Activated B cell treated with CpG ODN at 0.5 μM for 24 hours (primary cell): ENCODE results near the gene MYH9. TPM values are rescaled to one million over a fixed set of nuclear protein-coding genes. Genes with fewer than 3 reads are reported as not detected.
A peak's percentile ranks its signal among the peaks of the same experiment; 100 is the strongest.

Source experiments
- ATAC-seq: fragments of 200-7000 bp; cut with Tn5 transposase; one replicate; pipeline ENCODE4 v1.10.0; 2021; ENCODE audit warnings: low read depth, mild to moderate bottlenecking, moderate library complexity
- CTCF ChIA-PET: fragments of 350-600 bp; sonication (Branson Sonifier 250); formaldehyde crosslinking; loops from one replicate; lab custom pipeline; 2021; ENCODE audit warnings: antibody characterized with exemption; lab: Charles Lee
- POLR2A ChIA-PET: fragments of 350-600 bp; sonication (Branson Sonifier 250); formaldehyde crosslinking; loops from one replicate; lab custom pipeline; 2021; ENCODE audit warnings: antibody characterized with exemption; lab: Charles Lee
- DNase-seq: peaks from one replicate; pipeline ENCODE4 v3.0.0; 2022
- H3K27ac Mint-ChIP-seq: one replicate; pipeline ENCODE4 v1.8.0; 2020; ENCODE audit warnings: mixed read lengths
- H3K27me3 Mint-ChIP-seq: one replicate; pipeline ENCODE4 v1.8.0; 2021; ENCODE audit warnings: mixed read lengths
- H3K36me3 Mint-ChIP-seq: one replicate; pipeline ENCODE4 v1.8.0; 2021; ENCODE audit warnings: low read depth, mixed read lengths
- H3K4me1 Mint-ChIP-seq: one replicate; pipeline ENCODE4 v1.8.0; 2021; ENCODE audit warnings: mixed read lengths
- H3K4me3 Mint-ChIP-seq: one replicate; pipeline ENCODE4 v1.8.0; 2020; ENCODE audit warnings: mild to moderate bottlenecking, mixed read lengths
- H3K9me3 Mint-ChIP-seq: one replicate; pipeline ENCODE4 v1.8.0; 2020; ENCODE audit warnings: mixed read lengths
- intact Hi-C: fragments of 100-400 bp; cut with micrococcal nuclease; formaldehyde crosslinking; loops from one replicate; pipeline ENCODE4 v1.15.1; 2024
- total RNA-seq: library from RNA; stranded (reverse); gene quantifications from 2 replicates; pipeline ENCODE4 v1.2.3, GENCODE V29; 2022
- TF ChIP-seq, protein P1 (sequence below): fragments of 200-600 bp; IDR thresholded peaks from one replicate; pipeline ENCODE4 v1.8.0; 2022; ENCODE audit warnings: antibody characterized with exemption, mild to moderate bottlenecking

Gene MYH9
- total RNA-seq, 1 donor from 2014 or later = 714 TPM

DNA sequence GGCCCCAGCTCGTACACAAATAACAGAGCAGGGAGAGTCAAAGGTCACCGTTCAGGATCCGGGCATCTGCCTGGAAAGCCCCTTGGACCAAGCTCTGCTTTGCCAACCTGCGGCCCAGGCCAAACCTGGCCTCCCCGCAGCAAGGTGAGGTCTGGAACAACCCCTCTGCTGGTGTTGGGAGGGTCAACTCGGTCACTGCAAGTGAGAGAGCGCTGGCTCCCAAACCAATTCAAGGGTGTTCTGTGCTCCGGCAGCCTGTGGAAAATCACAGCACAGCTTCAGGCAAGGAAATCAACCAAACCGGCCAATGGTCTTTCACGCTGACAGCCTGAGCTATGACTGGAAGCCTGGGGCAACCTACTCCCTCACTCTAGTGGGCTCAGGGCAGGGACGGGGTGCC is 63.4 kb downstream of the MYH9 start:
- H3K36me3 Mint-ChIP-seq = peaks cover 92% of the 10 kb centered on the region
- no peak for DNase-seq
- no peaks in the 10 kb centered on the region for H3K9me3 Mint-ChIP-seq
- ChIA-PET CTCF (no interaction called here), POLR2A (interaction anchor here (0.7 kb wide), 1 partner anchor 51 kb away, joined by 5 read pairs; no protein-coding TSS in a partner anchor)
- peak overlapping the region; percentile 9 for H3K27ac Mint-ChIP-seq
- TF ChIP-seq, protein P1, sequence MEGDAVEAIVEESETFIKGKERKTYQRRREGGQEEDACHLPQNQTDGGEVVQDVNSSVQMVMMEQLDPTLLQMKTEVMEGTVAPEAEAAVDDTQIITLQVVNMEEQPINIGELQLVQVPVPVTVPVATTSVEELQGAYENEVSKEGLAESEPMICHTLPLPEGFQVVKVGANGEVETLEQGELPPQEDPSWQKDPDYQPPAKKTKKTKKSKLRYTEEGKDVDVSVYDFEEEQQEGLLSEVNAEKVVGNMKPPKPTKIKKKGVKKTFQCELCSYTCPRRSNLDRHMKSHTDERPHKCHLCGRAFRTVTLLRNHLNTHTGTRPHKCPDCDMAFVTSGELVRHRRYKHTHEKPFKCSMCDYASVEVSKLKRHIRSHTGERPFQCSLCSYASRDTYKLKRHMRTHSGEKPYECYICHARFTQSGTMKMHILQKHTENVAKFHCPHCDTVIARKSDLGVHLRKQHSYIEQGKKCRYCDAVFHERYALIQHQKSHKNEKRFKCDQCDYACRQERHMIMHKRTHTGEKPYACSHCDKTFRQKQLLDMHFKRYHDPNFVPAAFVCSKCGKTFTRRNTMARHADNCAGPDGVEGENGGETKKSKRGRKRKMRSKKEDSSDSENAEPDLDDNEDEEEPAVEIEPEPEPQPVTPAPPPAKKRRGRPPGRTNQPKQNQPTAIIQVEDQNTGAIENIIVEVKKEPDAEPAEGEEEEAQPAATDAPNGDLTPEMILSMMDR = no peak
- no peak overlapping the region for H3K4me3 Mint-ChIP-seq
- intact Hi-C loops = no loop called here
- H3K27me3 Mint-ChIP-seq = no peaks in the 10 kb centered on the region
- ATAC-seq = no peak
- peaks cover 25% of the 10 kb centered on the region for H3K4me1 Mint-ChIP-seq

DNA sequence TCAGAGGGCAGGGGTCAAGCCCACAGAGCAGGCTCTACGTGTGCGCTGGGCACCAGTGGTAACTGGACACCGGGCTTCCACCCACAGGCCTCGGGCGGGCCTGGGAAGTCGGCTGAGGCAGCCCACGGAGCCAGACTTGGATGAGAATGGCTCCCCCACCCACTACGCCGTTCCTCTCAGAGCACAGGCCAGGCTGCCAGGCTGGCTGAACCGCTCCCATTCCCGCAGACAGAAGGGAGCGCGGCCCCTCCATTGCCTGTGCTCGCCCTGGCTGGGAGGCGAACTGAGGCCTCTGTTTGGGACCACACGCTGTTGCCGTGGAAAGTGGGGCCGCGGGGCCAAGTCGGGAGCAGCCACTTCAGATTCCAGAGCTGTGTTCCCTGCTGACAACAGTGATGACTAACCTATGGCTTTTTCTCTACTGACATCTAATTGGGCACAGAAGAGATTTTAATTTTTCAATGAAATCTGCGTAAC is 63.9 kb downstream of the MYH9 start:
- CTCF ChIA-PET = no interaction called here
- Mint-ChIP-seq H3K27me3 (no peaks in the 10 kb centered on the region), H3K9me3 (no peaks in the 10 kb centered on the region), H3K4me1 (peaks cover 19% of the 10 kb centered on the region), H3K36me3 (peaks cover 94% of the 10 kb centered on the region), H3K27ac (no peak overlapping the region), H3K4me3 (no peak overlapping the region)
- intact Hi-C loops = no loop called here
- ATAC-seq = no peak
- POLR2A ChIA-PET = no interaction called here
- TF ChIP-seq, protein P1 = no peak
- no peak for DNase-seq

DNA sequence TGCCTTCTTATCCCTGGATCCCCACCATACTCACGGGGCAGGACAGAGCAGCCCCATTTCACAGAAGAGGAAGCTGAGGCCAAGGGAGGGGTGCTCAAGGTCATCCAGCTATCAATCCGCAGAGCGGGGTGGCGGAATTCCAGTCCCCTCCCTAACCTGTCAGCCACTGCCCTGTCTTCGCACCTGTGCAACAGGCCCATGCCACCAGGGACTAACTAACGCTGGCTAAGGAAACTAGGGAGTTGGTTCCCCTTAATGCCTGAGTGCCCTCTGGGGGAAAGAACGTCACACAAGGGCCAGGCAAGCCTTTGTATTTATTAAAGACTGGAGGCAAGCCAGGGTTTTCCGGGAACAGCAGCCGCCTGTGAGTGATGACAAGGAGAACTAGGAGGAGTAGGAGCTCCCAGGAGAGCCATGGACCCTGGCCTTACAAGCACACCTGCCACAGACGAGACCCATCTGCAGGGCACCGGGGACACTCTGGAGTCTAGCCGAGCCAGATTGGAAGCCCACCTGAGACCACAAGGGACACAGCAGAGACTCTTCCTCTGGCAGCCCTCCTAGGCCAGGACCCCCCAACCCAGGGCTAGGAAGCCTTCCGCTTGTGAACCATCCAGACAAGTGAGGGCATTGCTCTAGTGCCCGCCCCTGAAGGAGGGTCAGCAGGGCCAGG is 64.4 kb downstream of the MYH9 start:
- Mint-ChIP-seq H3K4me3 (no peak overlapping the region), H3K27me3 (no peaks in the 10 kb centered on the region), H3K4me1 (peaks cover 14% of the 10 kb centered on the region), H3K36me3 (peaks cover 92% of the 10 kb centered on the region), H3K27ac (peak overlapping the region; percentile 76), H3K9me3 (no peaks in the 10 kb centered on the region)
- ATAC-seq (no peak), DNase-seq (no peak)
- intact Hi-C loops = no loop called here
- ChIA-PET POLR2A (interaction anchor here (1.2 kb wide), 1 partner anchor 8 kb away, joined by 3 read pairs; no protein-coding TSS in a partner anchor), CTCF (no interaction called here)
- TF ChIP-seq, protein P1 = no peak

DNA sequence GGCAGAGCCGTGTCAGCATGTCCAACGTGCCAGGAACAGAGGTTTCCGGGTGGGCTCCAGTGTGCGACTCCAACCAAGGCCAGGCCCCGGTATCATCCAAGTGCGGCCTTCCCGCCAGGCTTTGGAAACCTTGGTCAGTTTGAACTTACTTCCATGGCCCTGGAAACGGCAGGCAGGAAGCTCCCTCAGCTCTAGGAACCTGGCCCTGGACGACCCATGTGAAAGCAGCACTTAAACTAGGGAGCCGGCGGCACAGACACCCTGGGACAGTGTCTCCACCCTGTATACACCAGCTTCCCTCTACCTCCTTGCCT is 65.2 kb downstream of the MYH9 start:
- POLR2A ChIA-PET = interaction anchor here (1.2 kb wide), 1 partner anchor 9 kb away, joined by 3 read pairs; no protein-coding TSS in a partner anchor

More for the DNA sequence above, 65.2 kb downstream of the MYH9 start:
- CTCF ChIA-PET = no interaction called here
- no peaks in the 10 kb centered on the region for H3K9me3 Mint-ChIP-seq
- peaks cover 7% of the 10 kb centered on the region for H3K4me1 Mint-ChIP-seq
- TF ChIP-seq, protein P1 = no peak
- ATAC-seq = no peak
- intact Hi-C loops = no loop called here
- H3K4me3 Mint-ChIP-seq = no peak overlapping the region
- H3K27me3 Mint-ChIP-seq = no peaks in the 10 kb centered on the region
- no peak for DNase-seq
- peak overlapping the region; percentile 76 for H3K27ac Mint-ChIP-seq
- H3K36me3 Mint-ChIP-seq = peaks cover 93% of the 10 kb centered on the region
